Neural cell (in vitro differentiated cells): ENCODE measurements around the gene CDKN2AIPNL.

Experiments
- POLR2AphosphoS5 ChIP-seq: IDR thresholded peaks from 2 replicates; pipeline ENCODE4 v1.6.1; 2012
- TF ChIP-seq, protein P1 (sequence below): fragments of 450-650 bp; IDR thresholded peaks from 2 replicates; pipeline ENCODE4 v1.5.1; 2014; ENCODE audit warnings: antibody characterized with exemption, mild to moderate bottlenecking, moderate library complexity; ENCODE audit not compliant: poor library complexity, severe bottlenecking

DNA sequence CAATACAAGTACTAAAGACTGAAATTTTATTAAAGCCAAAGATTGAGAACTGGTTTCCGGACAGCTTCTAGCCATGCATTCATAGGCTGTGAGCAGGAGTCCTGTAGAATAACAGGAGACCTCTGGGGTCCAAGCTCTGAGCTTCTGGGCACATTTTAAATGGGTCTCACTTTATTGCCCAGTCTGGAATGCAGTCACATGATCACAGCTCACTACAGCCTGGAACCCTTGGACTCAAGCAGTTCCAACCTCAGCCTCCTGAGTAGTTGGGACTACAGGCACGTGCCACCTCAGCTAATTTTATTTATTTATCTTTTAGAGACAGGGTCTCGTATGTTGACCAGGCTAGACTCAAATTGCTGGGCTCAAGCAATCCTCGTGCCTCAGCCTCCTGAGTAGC, 15.4 kb downstream of the CDKN2AIPNL start:
- TF ChIP-seq POLR2AphosphoS5 = no peak
- TF ChIP-seq, protein P1, sequence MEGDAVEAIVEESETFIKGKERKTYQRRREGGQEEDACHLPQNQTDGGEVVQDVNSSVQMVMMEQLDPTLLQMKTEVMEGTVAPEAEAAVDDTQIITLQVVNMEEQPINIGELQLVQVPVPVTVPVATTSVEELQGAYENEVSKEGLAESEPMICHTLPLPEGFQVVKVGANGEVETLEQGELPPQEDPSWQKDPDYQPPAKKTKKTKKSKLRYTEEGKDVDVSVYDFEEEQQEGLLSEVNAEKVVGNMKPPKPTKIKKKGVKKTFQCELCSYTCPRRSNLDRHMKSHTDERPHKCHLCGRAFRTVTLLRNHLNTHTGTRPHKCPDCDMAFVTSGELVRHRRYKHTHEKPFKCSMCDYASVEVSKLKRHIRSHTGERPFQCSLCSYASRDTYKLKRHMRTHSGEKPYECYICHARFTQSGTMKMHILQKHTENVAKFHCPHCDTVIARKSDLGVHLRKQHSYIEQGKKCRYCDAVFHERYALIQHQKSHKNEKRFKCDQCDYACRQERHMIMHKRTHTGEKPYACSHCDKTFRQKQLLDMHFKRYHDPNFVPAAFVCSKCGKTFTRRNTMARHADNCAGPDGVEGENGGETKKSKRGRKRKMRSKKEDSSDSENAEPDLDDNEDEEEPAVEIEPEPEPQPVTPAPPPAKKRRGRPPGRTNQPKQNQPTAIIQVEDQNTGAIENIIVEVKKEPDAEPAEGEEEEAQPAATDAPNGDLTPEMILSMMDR = no peak
